Left kidney (tissue), 2 donors: Measurements from ENCODE around the gene TCHH. TPM values are rescaled to one million over a fixed set of nuclear protein-coding genes. Genes with fewer than 3 reads are reported as not detected.
A peak's percentile ranks its signal among the peaks of the same experiment; 100 is the strongest.
"Not testable (repeated sequence)": the region's sequence is repeated elsewhere in the genome, so short reads cannot be mapped to it uniquely, and the experiment has no call there.

Experiments used
- DNase-seq: peaks from one replicate; pipeline ENCODE4 v3.0.0-alpha.2; 2013
- polyA plus RNA-seq: library from polyadenylated mRNA; unstranded; fragments of 120-200 nt; gene quantifications from one replicate; pipeline ENCODE4 v1.2.1, GENCODE V29; 2013; ENCODE audit not compliant: insufficient read length

TCHH gene
- polyA plus RNA-seq, 1 donor = 0.05 TPM

GRCh38 chr1:152112101-152112884 is 3.0 kb downstream of the TCHH start:
- DNase-seq = no peak

GRCh38 chr1:152111515-152111968 is 3.7 kb downstream of the TCHH start:
- peak; percentile 55 for DNase-seq

GRCh38 chr1:152110860-152111514 is 4.3 kb downstream of the TCHH start:
- no peak for DNase-seq

- DNase-seq = no peak
Observed at GRCh38 chr1:152110365-152110859, 4.8 kb downstream of the TCHH start.

- no peak for DNase-seq
Observed at GRCh38 chr1:152109998-152110294, 5.3 kb downstream of the TCHH start.

- DNase-seq = no peak
Observed at GRCh38 chr1:152109231-152109997, 5.8 kb downstream of the TCHH start.

GRCh38 chr1:152108882-152109222 is 6.4 kb downstream of the TCHH start:
- no peak for DNase-seq

- DNase-seq = no peak
Observed at GRCh38 chr1:152107984-152108881, 7.0 kb downstream of the TCHH start.

- DNase-seq = no peak
Observed at GRCh38 chr1:152107031-152107983, 7.9 kb downstream of the TCHH start.

GRCh38 chr1:152104854-152105253 is 10.4 kb downstream of the TCHH start:
- DNase-seq = no peak

GRCh38 chr1:152096931-152097330 is 18.3 kb downstream of the TCHH start:
- no peak for DNase-seq

- DNase-seq = no peak
Observed at GRCh38 chr1:152089014-152089674, 26.1 kb downstream of the TCHH start, which contains the start of gene TCHHL1. TCHHL1 (minus strand) TSS chr1:152089064; CDS start chr1:152088143, 921 bp downstream.

GRCh38 chr1:152086760-152087159 is 28.5 kb downstream of the TCHH start:
- no peak for DNase-seq

GRCh38 chr1:152084853-152085252 is 30.4 kb downstream of the TCHH start:
- no peak for DNase-seq

- not testable (repeated sequence) for DNase-seq
Observed at GRCh38 chr1:152081026-152081425, 34.2 kb downstream of the TCHH start.

GRCh38 chr1:152080494-152080893 is 34.8 kb downstream of the TCHH start:
- DNase-seq = not testable (repeated sequence)

GRCh38 chr1:152078831-152079441 is 36.3 kb downstream of the TCHH start:
- no peak for DNase-seq

- no peak for DNase-seq
Observed at GRCh38 chr1:152072311-152072710, 42.9 kb downstream of the TCHH start.

GRCh38 chr1:152071123-152071522 is 44.1 kb downstream of the TCHH start:
- no peak for DNase-seq
